GM12878 (cell line): ENCODE data around the gene CMTM5. TPM values are rescaled to one million over a fixed set of nuclear protein-coding genes. Genes with fewer than 3 reads are reported as not detected.

Experiments used
- ATAC-seq: fragments of 200-7000 bp; cut with Tn5 transposase; 3 replicates; pipeline ENCODE4 v1.9.1; 2020; ENCODE audit warnings: mild to moderate bottlenecking, moderate library complexity
- BruUV-seq: library from RNA; stranded (reverse); fragments of 400-500 nt; replicated peaks from 2 replicates; lab custom pipeline; 2021; lab: Mats Ljungman, UMichigan
- CTCF ChIA-PET: fragments of 300-600 bp; sonication (Branson Sonifier 250); formaldehyde crosslinking; extraction: SDS; loops from one replicate; lab custom pipeline; 2021; ENCODE audit warnings: inconsistent platforms; lab: Yijun Ruan, JAX
- POLR2A ChIA-PET: fragments of 350-600 bp; formaldehyde crosslinking; extraction: SDS; loops from one replicate; lab custom pipeline; 2021; ENCODE audit warnings: inconsistent platforms; lab: Charles Lee
- RAD21 ChIA-PET: fragments of 300-600 bp; sonication (Branson Sonifier 250); formaldehyde crosslinking; loops from one replicate; lab custom pipeline; 2023; ENCODE audit warnings: antibody characterized with exemption; ENCODE audit not compliant: unreplicated experiment; lab: Charles Lee
- SMC1A ChIA-PET: fragments of 300-600 bp; sonication (Branson Sonifier 250); formaldehyde crosslinking; loops from one replicate; lab custom pipeline; 2023; ENCODE audit not compliant: unreplicated experiment, uncharacterized antibody; lab: Charles Lee
- DNase-seq: peaks from one replicate; pipeline ENCODE4 v3.0.0-alpha.2; 2011; ENCODE audit warnings: low read depth, low spot score
- FAIRE-seq: peaks from 3 replicates; lab custom pipeline; 2011; peaks lifted over from hg19 to GRCh38; lab: Jason Lieb, UNC
- H2AFZ ChIP-seq: 2 replicates; pipeline ENCODE4 v1.6.0; 2011; ENCODE audit warnings: low read depth, low read length, control low read depth; ENCODE audit not compliant: control insufficient read depth
- H3K27ac ChIP-seq: 2 replicates; pipeline ENCODE4 v1.5.1; 2011; ENCODE audit warnings: control low read depth; ENCODE audit not compliant: control insufficient read depth, insufficient read depth
- H3K27me3 ChIP-seq, 2 experiments: replicated peaks in 1 of 2; 2 replicates each; pipeline versions ENCODE4 v1.6.0 to v1.6.1; 2011; ENCODE audit warnings: low read length in 1 of 2; ENCODE audit not compliant: control insufficient read depth in 2 of 2, insufficient read depth in 2 of 2
- H3K36me3 ChIP-seq, 2 experiments: 2 replicates each; pipeline ENCODE4 v1.5.1; 2011; ENCODE audit warnings: low read length in 1 of 2; ENCODE audit not compliant: control insufficient read depth in 2 of 2, insufficient read depth in 2 of 2
- H3K4me1 ChIP-seq: 2 replicates; pipeline ENCODE4 v1.6.1; 2011; ENCODE audit warnings: mild to moderate bottlenecking, low read length, moderate library complexity, mixed read lengths; ENCODE audit not compliant: control insufficient read depth, insufficient read depth
- H3K4me2 ChIP-seq: 2 replicates; pipeline ENCODE4 v1.6.0; 2011; ENCODE audit warnings: control low read depth; ENCODE audit not compliant: control insufficient read depth, insufficient read depth
- H3K4me3 ChIP-seq: fragments of 200-600 bp; sonication (generic); 2 replicates; pipeline ENCODE4 v1.5.1; 2016
- H3K79me2 ChIP-seq: 2 replicates; pipeline ENCODE4 v1.6.0; 2011; ENCODE audit warnings: low read length; ENCODE audit not compliant: control insufficient read depth, insufficient read depth
- H3K9ac ChIP-seq: 2 replicates; pipeline ENCODE4 v1.8.0; 2011; ENCODE audit warnings: low read length, control low read depth, mixed read lengths; ENCODE audit not compliant: control insufficient read depth, insufficient read depth
- H3K9me3 ChIP-seq: replicated peaks from 3 replicates; pipeline ENCODE4 v1.5.1; 2011; ENCODE audit warnings: mild to moderate bottlenecking, low read length; ENCODE audit not compliant: control insufficient read depth, insufficient read depth
- H4K20me1 ChIP-seq: 2 replicates; pipeline ENCODE4 v1.6.0; 2011; ENCODE audit not compliant: control insufficient read depth, insufficient read depth
- BHLHE40 ChIP-seq, 2 experiments: fragments of 450-650 bp in 1 of 2; IDR thresholded peaks; 2 replicates each; pipeline ENCODE4 v1.6.1; 2011 to 2017; ENCODE audit warnings: low read depth in 2 of 2, borderline replicate concordance in 1 of 2, improper control_type of control experiment in 1 of 2, low read length in 1 of 2, mild to moderate bottlenecking in 1 of 2
- CEBPZ ChIP-seq: fragments of 150-350 bp; IDR thresholded peaks from 2 replicates; pipeline ENCODE4 v1.6.1; 2016; ENCODE audit warnings: low read depth, low read length
- CHD2 ChIP-seq: IDR thresholded peaks from 2 replicates; pipeline ENCODE4 v1.6.1; 2011; ENCODE audit warnings: low read depth, low read length, improper control_type of control experiment, borderline replicate concordance
- CREB1 ChIP-seq: IDR thresholded peaks from 2 replicates; pipeline ENCODE4 v1.6.1; 2012; ENCODE audit warnings: low read depth, mild to moderate bottlenecking, inconsistent platforms
- GABPA ChIP-seq: IDR thresholded peaks from 2 replicates; pipeline ENCODE4 v1.6.1; 2014; ENCODE audit warnings: antibody characterized with exemption, low read depth, mild to moderate bottlenecking, inconsistent platforms
- IRF3 ChIP-seq: fragments of 450-650 bp; IDR thresholded peaks from 2 replicates; pipeline ENCODE4 v1.6.1; 2014; ENCODE audit warnings: mild to moderate bottlenecking
- JUNB ChIP-seq: IDR thresholded peaks from 2 replicates; pipeline ENCODE4 v1.6.1; 2016; ENCODE audit warnings: antibody characterized with exemption, mild to moderate bottlenecking
- PAX8 ChIP-seq: fragments of 450-650 bp; IDR thresholded peaks from 2 replicates; pipeline ENCODE4 v1.6.1; 2017; ENCODE audit warnings: mild to moderate bottlenecking, moderate library complexity
- RELB ChIP-seq: fragments of 450-650 bp; IDR thresholded peaks from 2 replicates; pipeline ENCODE4 v1.6.1; 2017; ENCODE audit warnings: low read depth, mild to moderate bottlenecking, moderate library complexity
- SRF ChIP-seq, 2 experiments: IDR thresholded peaks; 2 replicates each; pipeline ENCODE4 v1.6.1; 2011; ENCODE audit warnings: low read depth in 2 of 2, low read length in 2 of 2, mild to moderate bottlenecking in 1 of 2, moderate library complexity in 1 of 2
- TARDBP ChIP-seq: IDR thresholded peaks from 2 replicates; pipeline ENCODE4 v1.6.1; 2016; ENCODE audit warnings: borderline replicate concordance
- TBL1XR1 ChIP-seq: IDR thresholded peaks from 2 replicates; pipeline ENCODE4 v1.6.1; 2012; ENCODE audit warnings: low read depth, low read length, improper control_type of control experiment
- ZBTB4 ChIP-seq: fragments of 450-650 bp; formaldehyde crosslinking; IDR thresholded peaks from 2 replicates; pipeline ENCODE4 v1.4.0; 2022; ENCODE audit warnings: mild to moderate bottlenecking, moderate library complexity
- whole genome bisulfite sequencing: methylation state at CpG from one replicate; pipeline ENCODE4 v1.1.6; 2016; ENCODE audit warnings: low lambda C conversion rate; ENCODE audit not compliant: insufficient replicate concordance, insufficient coverage; ENCODE audit errors: missing lambda C conversion rate; 5-methylcytosine and 5-hydroxymethylcytosine counted together
- in situ Hi-C: fragments of 300-500 bp; cut with MboI; formaldehyde crosslinking; loops from 9 replicates; pipeline ENCODE4 v1.14.3; 2018; ENCODE audit warnings: mixed read lengths
- intact Hi-C: fragments of 100-400 bp; cut with micrococcal nuclease; formaldehyde crosslinking; loops from one replicate; pipeline ENCODE4 v1.14.2; 2022; ENCODE audit not compliant: unreplicated experiment
- polyA plus RNA-seq, 11 experiments: library from polyadenylated mRNA; depleted of rRNA in 4 of 11; unstranded in 6 of 11; stranded (reverse) in 5 of 11; fragments of >200 nt; fragmentation: Nextera tagmentation in 4 of 11; fragmentation: Illumina TruSeq in 1 of 11; extraction: Ambion mirVana in 4 of 11; extraction: Trizol in 1 of 11; gene quantifications; 1 replicate in 1 of 11; 2 replicates in 10 of 11; pipeline versions ENCODE4 v1.2.1 to v1.2.3, GENCODE V29; 2011 to 2016; ENCODE audit warnings: inconsistent platforms in 2 of 11, missing spikeins in 2 of 11, low read depth in 1 of 11
- total RNA-seq, 4 experiments: library from RNA; depleted of rRNA in 3 of 4; stranded (reverse); fragments of >200 nt in 3 of 4; fragmentation: Illumina TruSeq in 1 of 4; extraction: Trizol in 1 of 4; gene quantifications; 2 replicates each; pipeline versions ENCODE4 v1.2.1 to v1.2.3, GENCODE V29; 2013 to 2021

The CMTM5 gene
- total and polyA plus RNA-seq, 10 of the 15 experiments (the other 5 are each of a cell fraction or from before 2014, with no cell fraction given) = not detected

- SMC1A ChIA-PET = interaction anchor here (1.2 kb wide), 1 partner anchor 263 kb away, joined by 3 read pairs; no protein-coding TSS in a partner anchor
- BruUV-seq = no TSS peak
- Histone ChIP-seq H3K9me3 (no peaks in the 10 kb centered on the region), H3K36me3 (no peaks in the 10 kb centered on the region), H3K4me2 (no peak overlapping the region), H3K27ac (no peak overlapping the region), H3K4me3 (no peak overlapping the region), H3K27me3 (no peaks in the 10 kb centered on the region), H3K9ac (no peak overlapping the region)
- RAD21 ChIA-PET = interaction anchor here (1.2 kb wide), 1 partner anchor 262 kb away, joined by 3 read pairs; no protein-coding TSS in a partner anchor
- WGBS = 30% methylated on average over 10 of the region's 10 CpGs
- POLR2A ChIA-PET = no interaction called here
- CTCF ChIA-PET = interaction anchor here (0.7 to 1.8 kb wide), 5 partner anchors 9 to 262 kb away, joined by 3 to 6 read pairs (median 4); no protein-coding TSS in a partner anchor
- TF ChIP-seq ZBTB4 (no peak), JUNB (no peak), CHD2 (no peak), GABPA (no peak), CREB1 (no peak), CEBPZ (no peak), TARDBP (no peak), RELB (no peak), PAX8 (no peak), SRF (IDR thresholded peaks at IDR 0.05; ENCODE audit: low read depth in 2 of 2, low read length in 2 of 2) (no peak), TBL1XR1 (no peak), BHLHE40 (IDR thresholded peaks at IDR 0.05; ENCODE audit: borderline replicate concordance in 1 of 2, low read depth in 2 of 2, low read length in 1 of 2) (no peak), IRF3 (no peak)
- TF ChIP-seq, all 136 proteins: peak for 0
- in situ Hi-C loops = loop anchor here (5.0 kb wide), 1 partner anchor 121 kb away; no protein-coding TSS in a partner anchor
- Histone ChIP-seq H4K20me1 (no peaks in the 10 kb centered on the region), H2AFZ (no peak overlapping the region), H3K4me1 (no peaks in the 10 kb centered on the region), H3K79me2 (no peaks in the 10 kb centered on the region)
- DNase-seq (no peak), ATAC-seq (no peak), FAIRE-seq (no peak)
- intact Hi-C loops = no loop called here
Measured at GRCh38 chr14:23382731-23383440, 6.0 kb downstream of the CMTM5 start.
